ENCODE results near the gene ARIH1. TPM values are rescaled to one million over a fixed set of nuclear protein-coding genes. Genes with fewer than 3 reads are reported as not detected.
"Not testable (repeated sequence)": the region's sequence is repeated elsewhere in the genome, so short reads cannot be mapped to it uniquely, and the experiment has no call there.

The ARIH1 gene
- total and polyA plus RNA-seq, 10 of the 15 experiments (the other 5 are each of a cell fraction or from before 2014, with no cell fraction given) = 14.7 to 99.5 (median 26.5) TPM

- in situ Hi-C loops (cut with MboI) = no loop called here
- SMC1A ChIA-PET (ENCODE audit: uncharacterized antibody, unreplicated experiment) = no interaction called here
- POLR2A ChIA-PET = no interaction called here
- Histone ChIP-seq H3K36me3 (ENCODE audit: control insufficient read depth in 2 of 2, insufficient read depth in 2 of 2, low read length in 1 of 2) (no peaks in the 10 kb centered on the region), H3K27ac (ENCODE audit: control insufficient read depth, insufficient read depth) (no peak overlapping the region), H3K27me3 (replicated peaks in 1 of 2; ENCODE audit: control insufficient read depth in 2 of 2, insufficient read depth in 2 of 2, low read length in 1 of 2) (no peaks in the 10 kb centered on the region), H2AFZ (ENCODE audit: control insufficient read depth, low read depth, low read length) (no peak overlapping the region), H3K79me2 (ENCODE audit: control insufficient read depth, insufficient read depth, low read length) (no peaks in the 10 kb centered on the region), H3K9ac (ENCODE audit: control insufficient read depth, insufficient read depth, low read length) (no peak overlapping the region), H3K9me3 (replicated peaks; ENCODE audit: control insufficient read depth, insufficient read depth, low read length) (no peaks in the 10 kb centered on the region), H3K4me3 (no peak overlapping the region), H4K20me1 (ENCODE audit: control insufficient read depth, insufficient read depth) (no peaks in the 10 kb centered on the region), H3K4me2 (ENCODE audit: control insufficient read depth, insufficient read depth) (no peak overlapping the region), H3K4me1 (ENCODE audit: control insufficient read depth, insufficient read depth, low read length) (no peaks in the 10 kb centered on the region)
- FAIRE-seq = no peak
- no peak for ATAC-seq
- intact Hi-C loops (cut with micrococcal nuclease; ENCODE audit: unreplicated experiment) = no loop called here
- 54% methylated on average over 8 of the region's 8 CpGs for WGBS (ENCODE audit: insufficient coverage, insufficient replicate concordance, low lambda C conversion rate, missing lambda C conversion rate)
- no TSS peak for BruUV-seq (replicated peaks)
- no peak for DNase-seq (ENCODE audit: low read depth, low spot score)
- RAD21 ChIA-PET (ENCODE audit: unreplicated experiment) = no interaction called here
- CTCF ChIA-PET = no interaction called here
- TF ChIP-seq PAX8 (IDR thresholded peaks at IDR 0.05) (no peak), ATF2 (IDR thresholded peaks at IDR 0.05; ENCODE audit: low read length) (no peak), MYC (IDR thresholded peaks at IDR 0.05; ENCODE audit: insufficient read depth, insufficient read length, insufficient replicate concordance, low read length, severe bottlenecking) (no peak), IRF4 (IDR thresholded peaks at IDR 0.05; ENCODE audit: low read depth, low read length) (no peak), RFX5 (IDR thresholded peaks at IDR 0.05; ENCODE audit: low read depth, low read length) (no peak), FOXK2 (IDR thresholded peaks at IDR 0.05) (no peak), NR2C2 (IDR thresholded peaks at IDR 0.05; ENCODE audit: borderline replicate concordance, control insufficient read depth, insufficient read length, low read depth) (no peak), HDGF (IDR thresholded peaks at IDR 0.05) (no peak), MEF2B (IDR thresholded peaks at IDR 0.05; ENCODE audit: partially characterized antibody, poor library complexity, severe bottlenecking) (no peak), JUNB (IDR thresholded peaks at IDR 0.05) (no peak), YBX1 (IDR thresholded peaks at IDR 0.05) (no peak), SIN3A (IDR thresholded peaks at IDR 0.05; ENCODE audit: low read depth, low read length) (no peak), DPF2 (IDR thresholded peaks at IDR 0.05) (no peak), NR2C1 (IDR thresholded peaks at IDR 0.05) (no peak), RAD51 (IDR thresholded peaks at IDR 0.05) (no peak)
Measured at GRCh38 chr15:72609862-72610261, 135.7 kb downstream of the ARIH1 start.

GRCh38 chr15:72612324-72612723, 138.2 kb downstream of the ARIH1 start:
- H2AFZ ChIP-seq (ENCODE audit: control insufficient read depth, low read depth, low read length); H3K79me2 ChIP-seq (ENCODE audit: control insufficient read depth, insufficient read depth, low read length); intact Hi-C loops (cut with micrococcal nuclease; ENCODE audit: unreplicated experiment); H3K36me3 ChIP-seq (ENCODE audit: control insufficient read depth in 2 of 2, insufficient read depth in 2 of 2, low read length in 1 of 2); H3K27me3 ChIP-seq (replicated peaks in 1 of 2; ENCODE audit: control insufficient read depth in 2 of 2, insufficient read depth in 2 of 2, low read length in 1 of 2); BruUV-seq (replicated peaks); H4K20me1 ChIP-seq (ENCODE audit: control insufficient read depth, insufficient read depth); ATAC-seq; H3K4me3 ChIP-seq; H3K4me1 ChIP-seq (ENCODE audit: control insufficient read depth, insufficient read depth, low read length); FAIRE-seq; DNase-seq (ENCODE audit: low read depth, low spot score); RAD21 ChIA-PET (ENCODE audit: unreplicated experiment); in situ Hi-C loops (cut with MboI); H3K9me3 ChIP-seq (replicated peaks; ENCODE audit: control insufficient read depth, insufficient read depth, low read length); H3K9ac ChIP-seq (ENCODE audit: control insufficient read depth, insufficient read depth, low read length); POLR2A ChIA-PET; H3K4me2 ChIP-seq (ENCODE audit: control insufficient read depth, insufficient read depth); H3K27ac ChIP-seq (ENCODE audit: control insufficient read depth, insufficient read depth): not testable (repeated sequence)
- 32% methylated on average over 3 of the region's 3 CpGs for WGBS (ENCODE audit: insufficient coverage, insufficient replicate concordance, low lambda C conversion rate, missing lambda C conversion rate)
- SMC1A ChIA-PET (ENCODE audit: uncharacterized antibody, unreplicated experiment) = interaction anchor here (0.6 kb wide), 1 partner anchor 547 kb away, joined by 3 read pairs; no protein-coding TSS in a partner anchor
- CTCF ChIA-PET = interaction anchor here (1.8 kb wide), 1 partner anchor 12 kb away, joined by 5 read pairs; no protein-coding TSS in a partner anchor

All from GM12878 (cell line).